Tibial artery (tissue), 4 donors: ENCODE data around the gene CBLN4.

Source experiments
- DNase-seq, 2 donors: peaks; one replicate each; pipeline ENCODE4 v3.0.0-alpha.2; 2019
- H3K27ac ChIP-seq, 2 donors: fragments of 200-600 bp; sonication (generic) in 1 of 2; 1 replicate in 1 of 2; 2 replicates in 1 of 2; pipeline ENCODE4 v1.5.1; 2018 to 2019; ENCODE audit warnings: mild to moderate bottlenecking in 1 of 2
- H3K27me3 ChIP-seq, 2 donors: fragments of 200-600 bp; sonication (generic) in 1 of 2; one replicate each; pipeline versions ENCODE4 v1.5.1 to v1.6.0; 2016 to 2019
- H3K36me3 ChIP-seq, 3 donors: fragments of 200-600 bp; sonication (generic) in 2 of 3; one replicate each; pipeline ENCODE4 v1.5.1; 2016 to 2019; ENCODE audit warnings: mild to moderate bottlenecking in 2 of 3
- H3K4me1 ChIP-seq, 4 donors: fragments of 200-600 bp; sonication (generic) in 2 of 4; 1 replicate in 3 of 4; 2 replicates in 1 of 4; pipeline ENCODE4 v1.5.1; 2016 to 2019
- H3K4me3 ChIP-seq, 2 donors: fragments of 200-600 bp; sonication (generic) in 1 of 2; 1 replicate in 1 of 2; 2 replicates in 1 of 2; pipeline ENCODE4 v1.5.1; 2018 to 2019; ENCODE audit warnings: mild to moderate bottlenecking in 2 of 2
- H3K9me3 ChIP-seq, 3 donors: fragments of 200-600 bp; sonication (generic) in 1 of 3; one replicate each; pipeline ENCODE4 v1.5.1; 2016 to 2019
- intact Hi-C: fragments of 100-400 bp; cut with DNase I; formaldehyde crosslinking; loops from one replicate; pipeline ENCODE4 v1.15.0; 2023; ENCODE audit warnings: low total_unique reads
- TF ChIP-seq, protein P1 (sequence below), 2 experiments: fragments of 200-600 bp in 1 of 2; fragments of 450-650 bp in 1 of 2; IDR thresholded peaks; one replicate each; pipeline ENCODE4 v1.5.1; 2017 to 2019; ENCODE audit warnings: antibody characterized with exemption in 2 of 2, mild to moderate bottlenecking in 1 of 2, moderate library complexity in 1 of 2

The CBLN4 gene

DNA sequence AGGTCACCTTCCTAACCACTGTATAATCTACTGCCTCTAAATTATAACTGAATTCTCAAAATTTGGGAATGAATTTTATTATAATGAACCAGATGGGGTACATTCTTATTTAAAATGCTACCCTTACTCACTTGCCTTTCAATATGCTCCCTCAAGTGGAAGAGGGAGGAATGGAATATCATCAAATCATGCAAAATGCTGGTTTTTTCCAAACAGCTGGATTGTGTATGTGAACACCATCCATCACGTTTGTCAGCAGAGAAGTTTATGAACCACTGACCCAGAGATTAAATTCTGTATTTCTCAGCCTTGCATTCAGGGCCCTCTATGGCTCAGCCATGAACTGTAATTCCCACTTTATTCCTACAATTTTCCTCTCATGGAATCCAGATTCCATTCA, 40.5 kb downstream of the CBLN4 start:
- no peak for DNase-seq
- no peaks in the 10 kb centered on the region for H3K27me3 ChIP-seq
- H3K36me3 ChIP-seq, result no peaks in the 10 kb centered on the region
- H3K4me3 ChIP-seq, result no peak overlapping the region
- intact Hi-C loops, result no loop called here
- H3K9me3 ChIP-seq, result no peaks in the 10 kb centered on the region
- H3K4me1 ChIP-seq, result peaks cover 0 to 10% (median 2%) of the 10 kb centered on the region in 4 donors
- TF ChIP-seq, protein P1, sequence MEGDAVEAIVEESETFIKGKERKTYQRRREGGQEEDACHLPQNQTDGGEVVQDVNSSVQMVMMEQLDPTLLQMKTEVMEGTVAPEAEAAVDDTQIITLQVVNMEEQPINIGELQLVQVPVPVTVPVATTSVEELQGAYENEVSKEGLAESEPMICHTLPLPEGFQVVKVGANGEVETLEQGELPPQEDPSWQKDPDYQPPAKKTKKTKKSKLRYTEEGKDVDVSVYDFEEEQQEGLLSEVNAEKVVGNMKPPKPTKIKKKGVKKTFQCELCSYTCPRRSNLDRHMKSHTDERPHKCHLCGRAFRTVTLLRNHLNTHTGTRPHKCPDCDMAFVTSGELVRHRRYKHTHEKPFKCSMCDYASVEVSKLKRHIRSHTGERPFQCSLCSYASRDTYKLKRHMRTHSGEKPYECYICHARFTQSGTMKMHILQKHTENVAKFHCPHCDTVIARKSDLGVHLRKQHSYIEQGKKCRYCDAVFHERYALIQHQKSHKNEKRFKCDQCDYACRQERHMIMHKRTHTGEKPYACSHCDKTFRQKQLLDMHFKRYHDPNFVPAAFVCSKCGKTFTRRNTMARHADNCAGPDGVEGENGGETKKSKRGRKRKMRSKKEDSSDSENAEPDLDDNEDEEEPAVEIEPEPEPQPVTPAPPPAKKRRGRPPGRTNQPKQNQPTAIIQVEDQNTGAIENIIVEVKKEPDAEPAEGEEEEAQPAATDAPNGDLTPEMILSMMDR (IDR thresholded peaks at IDR 0.05), result no peak
- no peak overlapping the region for H3K27ac ChIP-seq

GRCh38 chr20:55961376-55962330, 43.7 kb downstream of the CBLN4 start:
- Histone ChIP-seq H3K27ac (no peak overlapping the region), H3K4me1 (peaks cover 0 to 10% (median 2%) of the 10 kb centered on the region in 4 donors), H3K4me3 (no peak overlapping the region), H3K36me3 (no peaks in the 10 kb centered on the region), H3K27me3 (no peaks in the 10 kb centered on the region), H3K9me3 (no peaks in the 10 kb centered on the region)
- TF ChIP-seq, protein P1 (IDR thresholded peaks at IDR 0.05), result no peak
- no peak for DNase-seq
- intact Hi-C loops, result no loop called here

DNA sequence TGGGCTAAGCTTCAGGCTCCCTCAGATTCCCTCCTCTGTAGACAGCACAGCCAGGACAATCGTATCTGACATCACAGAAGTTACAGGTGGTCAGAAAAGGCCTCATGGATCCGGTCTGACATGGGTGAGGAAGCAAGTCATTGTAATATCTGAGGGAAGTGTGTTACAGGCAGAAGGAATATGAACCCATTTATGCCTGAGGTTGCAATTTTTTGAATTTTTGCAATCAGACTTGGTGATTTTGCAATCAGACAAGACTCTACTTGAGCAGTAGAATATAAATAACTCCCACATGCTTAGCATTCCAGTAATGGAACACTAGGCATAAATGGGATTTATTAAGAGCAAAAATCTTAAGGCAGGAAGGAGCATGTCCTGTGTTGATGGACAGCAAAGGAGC, 52.1 kb downstream of the CBLN4 start:
- no peaks in the 10 kb centered on the region for H3K36me3 ChIP-seq
- H3K9me3 ChIP-seq, result no peaks in the 10 kb centered on the region
- H3K4me3 ChIP-seq, result no peak overlapping the region
- DNase-seq, result no peak
- H3K4me1 ChIP-seq, result peaks cover 0 to 16% (median 2%) of the 10 kb centered on the region in 4 donors
- H3K27me3 ChIP-seq, result no peaks in the 10 kb centered on the region
- intact Hi-C loops, result no loop called here
- TF ChIP-seq, protein P1 (IDR thresholded peaks at IDR 0.05), result no peak
- H3K27ac ChIP-seq, result no peak overlapping the region

DNA sequence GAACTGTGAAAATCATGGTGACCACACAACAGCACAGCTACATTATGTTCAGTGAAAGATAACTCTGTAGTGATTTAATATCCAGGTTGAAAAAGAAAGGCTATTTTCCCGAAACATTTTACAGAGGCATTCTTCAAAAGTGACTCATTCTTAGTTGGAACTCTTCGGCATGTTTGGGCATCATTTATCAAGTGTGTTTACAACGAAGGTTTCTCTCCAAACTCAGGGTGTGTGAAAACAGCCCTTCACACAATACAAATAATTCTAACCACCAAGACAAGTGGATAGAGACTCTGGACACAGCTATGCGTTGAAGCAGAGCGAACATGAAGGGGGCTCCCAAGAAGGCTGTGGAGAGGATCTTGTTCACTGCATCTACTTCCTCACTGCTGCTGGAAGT, 57.6 kb downstream of the CBLN4 start:
- DNase-seq, result no peak
- H3K4me1 ChIP-seq, result peaks cover 0 to 3% (median 0%) of the 10 kb centered on the region in 4 donors
- H3K27ac ChIP-seq, result no peak overlapping the region
- H3K9me3 ChIP-seq, result no peaks in the 10 kb centered on the region
- H3K36me3 ChIP-seq, result no peaks in the 10 kb centered on the region
- H3K27me3 ChIP-seq, result no peaks in the 10 kb centered on the region
- intact Hi-C loops, result no loop called here
- TF ChIP-seq, protein P1 (IDR thresholded peaks at IDR 0.05), result no peak
- no peak overlapping the region for H3K4me3 ChIP-seq
